ENCODE data around the gene LRRC4B.
"Not testable (repeated sequence)": the region's sequence is repeated elsewhere in the genome, so short reads cannot be mapped to it uniquely, and the experiment has no call there.

DNA sequence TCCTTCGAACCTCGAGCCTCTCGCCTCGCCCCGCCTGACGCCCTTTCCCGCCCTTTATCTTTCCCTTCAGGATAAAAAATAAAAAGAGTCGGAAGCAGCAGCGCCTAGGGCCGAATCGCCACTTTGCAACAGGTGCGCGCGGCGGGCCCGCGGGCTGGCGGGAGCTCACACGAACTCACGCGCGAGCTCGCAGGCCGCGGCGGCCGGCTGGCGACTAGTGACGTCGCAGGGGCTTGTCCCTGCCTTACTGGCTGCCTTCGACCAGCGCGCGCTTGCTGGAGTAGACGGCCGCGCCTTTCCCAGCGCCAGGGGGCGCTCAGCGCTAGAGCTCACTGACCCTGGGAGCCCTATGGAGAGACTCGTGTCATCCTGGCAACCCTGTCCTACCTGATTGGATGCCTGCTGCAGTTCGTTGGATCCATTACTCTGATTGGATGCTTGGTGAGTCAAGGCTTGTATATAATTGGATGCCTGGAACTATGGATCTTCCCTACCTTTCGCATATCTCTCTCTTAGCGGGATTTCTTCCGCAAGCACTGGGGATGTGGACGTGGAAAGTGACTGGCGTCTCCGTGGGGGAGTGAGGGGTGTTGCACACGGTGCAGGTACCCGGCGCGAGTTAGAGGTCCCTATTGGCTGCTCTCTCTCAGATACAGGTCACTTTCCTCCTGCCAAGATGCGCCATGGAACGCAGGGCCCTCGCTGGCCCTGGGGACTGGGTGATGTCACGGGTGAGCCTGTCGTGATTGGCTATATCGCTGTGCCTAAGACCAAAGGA lies 38.0 kb upstream of the LRRC4B start:
- TF ChIP-seq, protein P1, sequence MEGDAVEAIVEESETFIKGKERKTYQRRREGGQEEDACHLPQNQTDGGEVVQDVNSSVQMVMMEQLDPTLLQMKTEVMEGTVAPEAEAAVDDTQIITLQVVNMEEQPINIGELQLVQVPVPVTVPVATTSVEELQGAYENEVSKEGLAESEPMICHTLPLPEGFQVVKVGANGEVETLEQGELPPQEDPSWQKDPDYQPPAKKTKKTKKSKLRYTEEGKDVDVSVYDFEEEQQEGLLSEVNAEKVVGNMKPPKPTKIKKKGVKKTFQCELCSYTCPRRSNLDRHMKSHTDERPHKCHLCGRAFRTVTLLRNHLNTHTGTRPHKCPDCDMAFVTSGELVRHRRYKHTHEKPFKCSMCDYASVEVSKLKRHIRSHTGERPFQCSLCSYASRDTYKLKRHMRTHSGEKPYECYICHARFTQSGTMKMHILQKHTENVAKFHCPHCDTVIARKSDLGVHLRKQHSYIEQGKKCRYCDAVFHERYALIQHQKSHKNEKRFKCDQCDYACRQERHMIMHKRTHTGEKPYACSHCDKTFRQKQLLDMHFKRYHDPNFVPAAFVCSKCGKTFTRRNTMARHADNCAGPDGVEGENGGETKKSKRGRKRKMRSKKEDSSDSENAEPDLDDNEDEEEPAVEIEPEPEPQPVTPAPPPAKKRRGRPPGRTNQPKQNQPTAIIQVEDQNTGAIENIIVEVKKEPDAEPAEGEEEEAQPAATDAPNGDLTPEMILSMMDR (IDR thresholded peaks at IDR 0.05), result not testable (repeated sequence)
- not testable (repeated sequence) for TF ChIP-seq POLR2A (IDR thresholded peaks at IDR 0.05)
